K562 (cell line): ENCODE data around the gene CD164. TPM values are rescaled to one million over a fixed set of nuclear protein-coding genes. Genes with fewer than 3 reads are reported as not detected.

Source experiments
- ATAC-seq: fragments of 200-7000 bp; cut with Tn5 transposase; 3 replicates; pipeline ENCODE4 v1.9.1; 2020; ENCODE audit warnings: moderate library complexity
- BruUV-seq: library from RNA; stranded (reverse); fragments of 400-500 nt; replicated peaks from 2 replicates; lab custom pipeline; 2021; lab: Mats Ljungman, UMichigan
- CTCF ChIA-PET: fragments of 300-600 bp; formaldehyde crosslinking; extraction: SDS; loops from one replicate; lab custom pipeline; 2021; ENCODE audit warnings: low intra/inter-chr PET ratio; lab: Yijun Ruan, JAX
- POLR2A ChIA-PET: fragments of 300-600, 350-650 bp; sonication (Branson Sonifier 250); formaldehyde crosslinking; extraction: SDS; loops from one replicate; lab custom pipeline; 2021; ENCODE audit warnings: antibody characterized with exemption, inconsistent platforms; lab: Yijun Ruan, JAX
- DNase-seq, 4 experiments: peaks; one replicate each; pipeline versions ENCODE4 v3.0.0 to v3.0.0-alpha.2; 2011 to 2018; ENCODE audit warnings: low spot score in 3 of 4, mixed read lengths in 3 of 4; ENCODE audit errors: extremely low read depth in 1 of 4
- FAIRE-seq: peaks from 2 replicates; lab custom pipeline; 2011; peaks lifted over from hg19 to GRCh38; lab: Jason Lieb, UNC
- H2AFZ ChIP-seq: 2 replicates; pipeline ENCODE4 v1.6.0; 2011; ENCODE audit warnings: low read depth, low read length, control low read depth, inconsistent platforms
- H3K27ac ChIP-seq: fragments of 200-600 bp; 3 replicates; pipeline ENCODE4 v1.8.0; 2011; ENCODE audit warnings: low read depth, mild to moderate bottlenecking, control low read depth, inconsistent platforms, low read length, moderate library complexity, mixed read lengths; ENCODE audit errors: extremely low read depth
- H3K27me3 ChIP-seq, 2 experiments: fragments of 300-600 bp in 1 of 2; 2 replicates in 1 of 2; 3 replicates in 1 of 2; pipeline versions ENCODE4 v1.6.0 to v1.8.0; 2011; ENCODE audit warnings: inconsistent platforms in 2 of 2, low read length in 2 of 2, mild to moderate bottlenecking in 1 of 2, mixed read lengths in 1 of 2, moderate library complexity in 1 of 2; ENCODE audit not compliant: control insufficient read depth in 2 of 2, insufficient read depth in 2 of 2
- H3K36me3 ChIP-seq: fragments of 300-600 bp; 3 replicates; pipeline ENCODE4 v1.8.0; 2011; ENCODE audit warnings: mild to moderate bottlenecking, low read length, inconsistent platforms; ENCODE audit not compliant: control insufficient read depth, insufficient read depth
- H3K4me1 ChIP-seq, 2 experiments: fragments of 200-600 bp in 1 of 2; replicated peaks in 1 of 2; 2 replicates in 1 of 2; 3 replicates in 1 of 2; pipeline versions ENCODE4 v1.5.1 to v1.8.0; 2011; ENCODE audit warnings: inconsistent platforms in 2 of 2, low read length in 2 of 2, mild to moderate bottlenecking in 1 of 2, mixed read lengths in 1 of 2, moderate library complexity in 1 of 2; ENCODE audit not compliant: control insufficient read depth in 2 of 2, insufficient read depth in 2 of 2
- H3K4me2 ChIP-seq: 2 replicates; pipeline ENCODE4 v1.6.1; 2011; ENCODE audit warnings: low read length, control low read depth, inconsistent platforms, mixed read lengths; ENCODE audit not compliant: insufficient read depth
- H3K4me3 ChIP-seq: fragments of 200-600 bp; sonication (generic), shearing (Covaris generic); 2 replicates; pipeline ENCODE4 v1.5.1; 2016; ENCODE audit warnings: control low read depth, inconsistent platforms
- H3K79me2 ChIP-seq: fragments of 200-600 bp; 3 replicates; pipeline ENCODE4 v1.8.0; 2011; ENCODE audit warnings: low read length, inconsistent platforms; ENCODE audit not compliant: control insufficient read depth, insufficient read depth
- H3K9ac ChIP-seq, 2 experiments: 2 replicates each; pipeline versions ENCODE4 v1.6.0 to v1.6.1; 2011; ENCODE audit warnings: low read depth in 2 of 2, low read length in 2 of 2, control low read depth in 1 of 2, inconsistent platforms in 1 of 2, mild to moderate bottlenecking in 1 of 2, mixed read lengths in 1 of 2; ENCODE audit not compliant: insufficient read depth in 1 of 2
- H3K9me1 ChIP-seq: one replicate; pipeline ENCODE4 v1.6.0; 2011; ENCODE audit warnings: inconsistent platforms, mild to moderate bottlenecking, low read length, moderate library complexity; ENCODE audit not compliant: control insufficient read depth, insufficient read depth
- H3K9me3 ChIP-seq: replicated peaks from 2 replicates; pipeline ENCODE4 v1.5.1; 2011; ENCODE audit warnings: low read depth, low read length, inconsistent platforms; ENCODE audit not compliant: control insufficient read depth, insufficient read depth
- H4K20me1 ChIP-seq: replicated peaks from 2 replicates; pipeline ENCODE4 v1.6.1; 2011; ENCODE audit warnings: low read length, inconsistent platforms, mixed read lengths; ENCODE audit not compliant: control insufficient read depth, insufficient read depth
- BDP1 ChIP-seq: IDR thresholded peaks from 3 replicates; pipeline ENCODE4 v1.6.1; 2011; ENCODE audit not compliant: insufficient read length, insufficient read depth
- PHF20 ChIP-seq: fragments of 450-650 bp; IDR thresholded peaks from 2 replicates; pipeline ENCODE4 v1.6.1; 2018; ENCODE audit not compliant: partially characterized antibody
- SAFB2 ChIP-seq: fragments of 200-400 bp; formaldehyde crosslinking; IDR thresholded peaks from 2 replicates; pipeline ENCODE4 v1.6.1; 2018; ENCODE audit warnings: borderline replicate concordance, low read length, low read depth, moderate library complexity; ENCODE audit not compliant: severe bottlenecking
- ZNF778 ChIP-seq: fragments of 450-650 bp; formaldehyde crosslinking; IDR thresholded peaks from 2 replicates; pipeline ENCODE4 v1.4.0; 2020; ENCODE audit warnings: mild to moderate bottlenecking, moderate library complexity
- WGBS: fragments of 100-300 bp; shearing (Covaris generic); methylation state at CpG from one replicate; pipeline ENCODE4 v1.1.6; 2016; ENCODE audit warnings: low coverage, mixed read lengths; ENCODE audit not compliant: insufficient coverage; ENCODE audit errors: missing lambda C conversion rate; 5-methylcytosine and 5-hydroxymethylcytosine counted together
- in situ Hi-C: fragments of 300-500 bp; cut with MboI; formaldehyde crosslinking; loops from 4 replicates; pipeline ENCODE4 v1.15.0; 2018; ENCODE audit warnings: inconsistent platforms, mixed read lengths
- intact Hi-C: fragments of 100-400 bp; cut with micrococcal nuclease; formaldehyde crosslinking; loops from 2 replicates; pipeline ENCODE4 v1.14.2; 2022
- polyA plus RNA-seq, 8 experiments: library from polyadenylated mRNA; depleted of rRNA in 4 of 8; stranded (reverse) in 5 of 8; unstranded in 3 of 8; fragments of >200 nt; fragmentation: Nextera tagmentation in 2 of 8; fragmentation: Illumina TruSeq in 1 of 8; extraction: Ambion mirVana in 2 of 8; extraction: Trizol in 1 of 8; gene quantifications; 2 replicates each; pipeline versions ENCODE4 v1.2.1 to v1.2.3, GENCODE V29; 2011 to 2014; ENCODE audit warnings: inconsistent platforms in 1 of 8, missing spikeins in 1 of 8
- total RNA-seq, 7 experiments: library from RNA; depleted of rRNA in 6 of 7; stranded (reverse); fragments of >200 nt in 6 of 7; fragmentation: Illumina TruSeq in 2 of 7; extraction: Trizol in 2 of 7; gene quantifications; 2 replicates each; pipeline versions ENCODE4 v1.2.1 to v1.2.3, GENCODE V29; 2011 to 2021; ENCODE audit warnings: low replicate concordance in 1 of 7
- TF ChIP-seq, protein P1 (sequence below): sonication (generic); formaldehyde crosslinking; IDR thresholded peaks from 2 replicates; pipeline ENCODE4 v1.8.0; 2023; ENCODE audit warnings: missing genetic modification reagents, mild to moderate bottlenecking, borderline replicate concordance

The CD164 gene
- total and polyA plus RNA-seq, 9 of the 15 experiments (the other 6 are each of a cell fraction or from before 2014, with no cell fraction given): 79.5 to 317 (median 165) TPM

GRCh38 chr6:109344226-109344625 lies 38.0 kb downstream of the CD164 start:
- in situ Hi-C loops: no loop called here
- 71% methylated on average over 2 of the region's 2 CpGs for WGBS
- Histone ChIP-seq H3K4me1 (peaks cover 34 to 50% of the 10 kb centered on the region in 2 experiments), H3K27ac (no peak overlapping the region), H2AFZ (no peak overlapping the region), H4K20me1 (no peaks in the 10 kb centered on the region), H3K4me2 (no peak overlapping the region), H3K9me1 (no peaks in the 10 kb centered on the region), H3K9ac (no peak overlapping the region), H3K79me2 (no peaks in the 10 kb centered on the region), H3K27me3 (no peaks in the 10 kb centered on the region), H3K36me3 (no peaks in the 10 kb centered on the region), H3K4me3 (no peak overlapping the region), H3K9me3 (no peaks in the 10 kb centered on the region)
- intact Hi-C loops: no loop called here
- ChIA-PET POLR2A (no interaction called here), CTCF (no interaction called here)
- DNase-seq: no peak
- no peak for ATAC-seq
- TF ChIP-seq BDP1: no peak
- TF ChIP-seq, protein P1, sequence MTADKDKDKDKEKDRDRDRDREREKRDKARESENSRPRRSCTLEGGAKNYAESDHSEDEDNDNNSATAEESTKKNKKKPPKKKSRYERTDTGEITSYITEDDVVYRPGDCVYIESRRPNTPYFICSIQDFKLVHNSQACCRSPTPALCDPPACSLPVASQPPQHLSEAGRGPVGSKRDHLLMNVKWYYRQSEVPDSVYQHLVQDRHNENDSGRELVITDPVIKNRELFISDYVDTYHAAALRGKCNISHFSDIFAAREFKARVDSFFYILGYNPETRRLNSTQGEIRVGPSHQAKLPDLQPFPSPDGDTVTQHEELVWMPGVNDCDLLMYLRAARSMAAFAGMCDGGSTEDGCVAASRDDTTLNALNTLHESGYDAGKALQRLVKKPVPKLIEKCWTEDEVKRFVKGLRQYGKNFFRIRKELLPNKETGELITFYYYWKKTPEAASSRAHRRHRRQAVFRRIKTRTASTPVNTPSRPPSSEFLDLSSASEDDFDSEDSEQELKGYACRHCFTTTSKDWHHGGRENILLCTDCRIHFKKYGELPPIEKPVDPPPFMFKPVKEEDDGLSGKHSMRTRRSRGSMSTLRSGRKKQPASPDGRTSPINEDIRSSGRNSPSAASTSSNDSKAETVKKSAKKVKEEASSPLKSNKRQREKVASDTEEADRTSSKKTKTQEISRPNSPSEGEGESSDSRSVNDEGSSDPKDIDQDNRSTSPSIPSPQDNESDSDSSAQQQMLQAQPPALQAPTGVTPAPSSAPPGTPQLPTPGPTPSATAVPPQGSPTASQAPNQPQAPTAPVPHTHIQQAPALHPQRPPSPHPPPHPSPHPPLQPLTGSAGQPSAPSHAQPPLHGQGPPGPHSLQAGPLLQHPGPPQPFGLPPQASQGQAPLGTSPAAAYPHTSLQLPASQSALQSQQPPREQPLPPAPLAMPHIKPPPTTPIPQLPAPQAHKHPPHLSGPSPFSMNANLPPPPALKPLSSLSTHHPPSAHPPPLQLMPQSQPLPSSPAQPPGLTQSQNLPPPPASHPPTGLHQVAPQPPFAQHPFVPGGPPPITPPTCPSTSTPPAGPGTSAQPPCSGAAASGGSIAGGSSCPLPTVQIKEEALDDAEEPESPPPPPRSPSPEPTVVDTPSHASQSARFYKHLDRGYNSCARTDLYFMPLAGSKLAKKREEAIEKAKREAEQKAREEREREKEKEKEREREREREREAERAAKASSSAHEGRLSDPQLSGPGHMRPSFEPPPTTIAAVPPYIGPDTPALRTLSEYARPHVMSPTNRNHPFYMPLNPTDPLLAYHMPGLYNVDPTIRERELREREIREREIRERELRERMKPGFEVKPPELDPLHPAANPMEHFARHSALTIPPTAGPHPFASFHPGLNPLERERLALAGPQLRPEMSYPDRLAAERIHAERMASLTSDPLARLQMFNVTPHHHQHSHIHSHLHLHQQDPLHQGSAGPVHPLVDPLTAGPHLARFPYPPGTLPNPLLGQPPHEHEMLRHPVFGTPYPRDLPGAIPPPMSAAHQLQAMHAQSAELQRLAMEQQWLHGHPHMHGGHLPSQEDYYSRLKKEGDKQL (CRISPR knock-in tag): no peak
- TF ChIP-seq ZNF778: no peak
- TF ChIP-seq SAFB2: no peak
- TF ChIP-seq PHF20: no peak
- no TSS peak for BruUV-seq
- no peak for FAIRE-seq
